GM18907 (cell line): ENCODE measurements around the gene CHST10.
"Not testable (repeated sequence)": the region's sequence is repeated elsewhere in the genome, so short reads cannot be mapped to it uniquely, and the experiment has no call there.

Experiments
- ATAC-seq: cut with Tn5 transposase; IDR thresholded peaks from one replicate; pipeline ENCODE4 v1.9.1; 2021; ENCODE audit warnings: mild to moderate bottlenecking, moderate library complexity; ENCODE audit not compliant: unreplicated experiment

CHST10 gene, protein sequence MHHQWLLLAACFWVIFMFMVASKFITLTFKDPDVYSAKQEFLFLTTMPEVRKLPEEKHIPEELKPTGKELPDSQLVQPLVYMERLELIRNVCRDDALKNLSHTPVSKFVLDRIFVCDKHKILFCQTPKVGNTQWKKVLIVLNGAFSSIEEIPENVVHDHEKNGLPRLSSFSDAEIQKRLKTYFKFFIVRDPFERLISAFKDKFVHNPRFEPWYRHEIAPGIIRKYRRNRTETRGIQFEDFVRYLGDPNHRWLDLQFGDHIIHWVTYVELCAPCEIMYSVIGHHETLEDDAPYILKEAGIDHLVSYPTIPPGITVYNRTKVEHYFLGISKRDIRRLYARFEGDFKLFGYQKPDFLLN

GRCh38 chr2:100416935-100417710, at the start of gene CHST10:
CHST10 (minus strand) TSS chr2:100417668; CDS start chr2:100406675, 10,993 bp downstream.
- peak; percentile 85 for ATAC-seq

GRCh38 chr2:100460904-100461530, 43.5 kb upstream of the CHST10 start:
- no peak for ATAC-seq

DNA sequence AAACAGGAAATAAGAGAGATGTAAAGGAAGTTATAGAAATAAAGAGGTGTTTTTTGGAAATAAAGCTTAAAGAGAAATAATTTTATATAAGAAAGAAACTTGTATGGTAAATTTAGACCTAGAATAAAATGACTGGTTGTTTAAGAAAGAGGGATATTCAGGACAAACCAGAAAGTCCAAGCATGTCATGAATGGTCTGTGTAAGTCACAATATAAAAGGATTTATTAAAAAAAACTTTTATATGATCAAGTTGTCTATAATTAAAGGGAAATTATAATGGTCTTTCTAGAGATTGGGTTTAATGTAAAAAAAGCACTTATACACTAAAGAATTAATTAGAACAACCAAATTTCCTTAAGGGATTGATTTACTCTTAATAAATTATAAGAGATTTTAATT, 38.9 kb upstream of the CHST10 start:
- ATAC-seq: not testable (repeated sequence)

DNA sequence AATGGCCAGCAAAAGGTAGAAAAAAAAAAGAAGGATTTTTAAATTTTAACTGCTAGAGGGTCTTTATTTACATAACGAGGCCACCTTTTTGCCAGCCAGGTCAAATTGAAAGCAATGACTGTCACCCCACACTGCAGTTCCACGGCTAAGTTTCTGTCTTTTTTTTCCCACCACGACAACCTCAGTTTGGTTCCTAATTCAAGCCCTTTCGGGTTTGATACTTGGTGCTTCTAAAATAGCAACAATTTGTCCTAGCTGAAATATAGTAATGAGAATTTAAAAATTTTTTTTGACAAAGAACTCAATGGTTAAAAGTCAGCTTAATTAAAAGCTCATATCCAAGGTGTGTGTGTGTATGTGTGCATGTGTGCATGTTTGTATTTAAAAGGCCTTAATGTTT, 36.4 kb upstream of the CHST10 start:
- no peak for ATAC-seq

DNA sequence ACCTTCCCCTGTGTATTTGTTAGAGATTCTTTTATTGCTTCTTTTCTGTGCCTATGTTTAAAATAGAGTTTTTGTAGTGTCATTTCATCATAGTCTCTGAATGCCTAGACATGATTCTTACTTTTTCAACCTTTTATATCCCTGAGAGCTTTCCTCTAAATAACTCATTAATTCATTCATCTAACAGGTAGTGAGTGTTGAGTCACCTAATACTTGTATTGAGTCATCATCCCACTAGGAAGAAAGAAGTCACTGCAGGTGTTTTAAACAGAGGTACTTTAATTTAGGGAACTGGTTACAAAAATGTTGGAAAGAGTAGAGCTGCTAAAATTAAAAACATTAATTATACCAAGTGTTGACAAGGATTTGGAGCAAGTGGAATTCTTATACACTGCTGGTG, 34.3 kb upstream of the CHST10 start:
- ATAC-seq: no peak

DNA sequence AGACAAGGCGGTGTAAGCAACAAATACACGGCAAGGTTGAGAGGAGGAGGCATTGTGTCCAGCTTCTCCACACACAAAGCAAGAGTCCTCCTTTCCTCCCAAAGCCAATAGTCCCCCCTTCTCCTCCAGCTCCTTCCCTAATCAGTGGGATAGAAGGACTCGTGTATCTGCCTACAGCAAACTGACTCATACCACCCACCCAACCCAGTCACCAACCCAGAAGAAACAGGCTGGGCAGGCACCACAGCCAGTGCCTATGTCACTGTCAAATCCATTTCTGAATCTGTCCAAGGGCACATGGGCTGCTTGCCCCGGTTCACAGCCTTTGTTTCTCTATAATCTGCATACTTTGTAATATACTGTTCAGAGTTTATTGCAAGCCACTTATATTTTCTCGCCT, 33.6 kb upstream of the CHST10 start:
- no peak for ATAC-seq

DNA sequence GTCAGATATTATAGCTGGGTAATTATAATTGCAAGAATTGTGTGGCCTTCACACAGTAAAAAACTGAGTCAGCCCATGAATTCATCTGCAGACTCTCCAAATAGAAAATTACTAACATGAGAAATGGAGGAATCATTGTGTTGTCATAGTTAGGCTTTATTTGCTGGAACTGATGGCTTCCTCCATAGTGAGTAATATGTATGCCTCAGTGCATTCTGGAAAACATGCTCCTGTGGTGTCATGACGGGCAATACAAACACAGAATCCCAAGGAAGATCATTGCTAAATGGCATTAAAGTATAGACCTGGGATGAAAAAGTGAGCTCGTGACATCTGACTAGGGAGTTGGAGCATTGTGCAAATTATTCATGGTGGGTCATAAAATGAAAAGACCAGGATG, 29.2 kb upstream of the CHST10 start:
- no peak for ATAC-seq

- ATAC-seq: no peak
Observed at GRCh38 chr2:100437751-100438150, 20.3 kb upstream of the CHST10 start.

- ATAC-seq: no peak
Observed at GRCh38 chr2:100429726-100430125, 12.3 kb upstream of the CHST10 start.

DNA sequence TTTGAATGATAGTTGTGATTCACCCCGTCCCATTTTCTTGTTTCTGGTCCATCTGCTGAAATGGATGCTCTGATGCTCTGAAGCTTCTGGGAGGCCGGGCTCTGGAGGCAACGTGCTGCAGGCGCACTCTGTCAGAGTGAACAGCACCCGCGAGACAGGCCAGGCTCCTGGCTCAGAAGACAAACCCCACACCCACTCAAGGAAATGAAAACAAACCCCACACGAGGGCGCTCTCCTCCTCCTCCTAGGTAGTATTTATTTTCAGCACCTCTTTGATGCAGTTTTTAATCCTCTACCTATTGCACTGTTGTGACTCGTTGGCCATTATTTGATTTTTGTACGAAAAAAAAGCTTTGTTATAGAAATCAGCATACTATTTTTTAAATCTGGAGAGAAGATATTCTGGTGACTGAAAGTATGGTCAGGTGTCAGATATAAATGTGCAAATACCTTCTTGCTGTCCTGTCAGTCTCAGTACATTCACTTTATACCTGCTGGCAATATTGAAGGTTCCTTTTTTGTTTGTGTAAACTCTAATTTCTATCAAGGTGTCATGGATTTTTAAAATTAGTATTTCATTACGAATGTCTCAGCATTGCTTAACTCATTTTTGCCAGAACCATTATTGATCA, 10.3 kb upstream of the CHST10 start:
- no peak for ATAC-seq

- no peak for ATAC-seq
Observed at GRCh38 chr2:100427111-100427510, 9.6 kb upstream of the CHST10 start.

- ATAC-seq: no peak
Observed at GRCh38 chr2:100426384-100426720, 8.9 kb upstream of the CHST10 start.

- no peak for ATAC-seq
Observed at GRCh38 chr2:100425573-100426383, 8.3 kb upstream of the CHST10 start.

DNA sequence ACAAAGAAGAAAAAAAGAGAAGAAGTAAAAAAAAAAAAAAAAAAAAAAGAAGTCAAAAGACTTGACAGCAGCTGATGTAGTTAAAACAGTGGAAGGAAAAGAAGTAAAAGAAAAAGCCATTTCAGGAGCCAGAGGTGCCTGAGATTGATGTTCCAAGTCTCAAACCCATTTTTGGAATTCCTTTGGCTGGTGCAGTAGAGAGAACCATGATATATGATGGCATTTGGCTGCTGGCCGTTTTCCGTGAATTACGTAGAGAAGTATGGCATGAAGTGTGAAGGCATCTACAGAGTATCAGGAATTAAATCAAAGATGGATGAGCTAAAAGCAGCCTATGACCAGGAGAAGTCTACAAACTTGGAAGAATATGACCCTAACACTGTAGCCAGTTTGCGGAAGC, 7.6 kb upstream of the CHST10 start:
- ATAC-seq: no peak

GRCh38 chr2:100424277-100424875, 6.9 kb upstream of the CHST10 start:
- ATAC-seq: no peak

- no peak for ATAC-seq
Observed at GRCh38 chr2:100423631-100424030, 6.2 kb upstream of the CHST10 start.

- no peak for ATAC-seq
Observed at GRCh38 chr2:100422320-100423055, 5.0 kb upstream of the CHST10 start.

DNA sequence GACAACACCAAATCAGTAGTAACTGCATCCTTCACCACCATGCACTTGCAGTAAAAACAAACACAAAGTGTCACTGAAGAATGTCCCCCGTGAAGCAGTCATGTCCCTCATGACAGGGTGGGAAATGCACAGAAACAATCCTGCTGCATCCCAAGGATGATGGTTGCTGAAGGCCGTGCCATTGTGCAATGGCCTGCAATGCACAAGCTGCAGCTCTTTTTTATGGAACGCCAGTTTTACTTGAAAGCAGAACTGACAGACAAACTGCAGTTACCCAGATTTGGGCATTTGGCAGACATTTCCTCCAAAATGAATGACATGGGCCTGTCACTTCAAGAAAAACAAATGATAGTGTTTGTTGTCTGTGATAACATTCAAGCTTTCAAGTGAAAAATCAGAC, 2.4 kb upstream of the CHST10 start:
- no peak for ATAC-seq

- no peak for ATAC-seq
Observed at GRCh38 chr2:100418406-100418962, 1.0 kb upstream of the CHST10 start.
